Coronary artery (tissue), 2 donors: ENCODE data around the gene EHD4.
A peak's percentile ranks its signal among the peaks of the same experiment; 100 is the strongest.

ENCODE experiments used
- DNase-seq: peaks from one replicate; pipeline ENCODE4 v3.0.0-alpha.2; 2017; ENCODE audit warnings: low spot score
- H3K27ac ChIP-seq, 2 donors: fragments of 200-600 bp; sonication (generic); one replicate each; pipeline ENCODE4 v1.5.1; 2016 to 2019
- H3K4me3 ChIP-seq: fragments of 200-600 bp; sonication (generic); 2 replicates; pipeline ENCODE4 v1.5.1; 2016; ENCODE audit warnings: mild to moderate bottlenecking, moderate library complexity
- CTCF ChIP-seq: fragments of 200-600 bp; sonication (generic); IDR thresholded peaks from one replicate; pipeline ENCODE4 v1.5.1; 2019; ENCODE audit warnings: antibody characterized with exemption

Gene EHD4

GRCh38 chr15:41981371-41982132, 9.2 kb upstream of the EHD4 start:
- DNase-seq, result peak; percentile 33
- Histone ChIP-seq H3K27ac (no peak overlapping the region), H3K4me3 (no peak overlapping the region)
- no peak for TF ChIP-seq CTCF

- peak; percentile 52 for DNase-seq
- Histone ChIP-seq H3K27ac (no peak overlapping the region), H3K4me3 (no peak overlapping the region)
- no peak for TF ChIP-seq CTCF
These were observed 8.4 kb upstream of the EHD4 start for GRCh38 chr15:41980654-41981323.

- H3K27ac ChIP-seq, result no peak overlapping the region
- no peak for TF ChIP-seq CTCF
- no peak overlapping the region for H3K4me3 ChIP-seq
- DNase-seq, result peak; percentile 52
These were observed 7.3 kb upstream of the EHD4 start for GRCh38 chr15:41979493-41980266.

- H3K27ac ChIP-seq, result no peak overlapping the region
- no peak for DNase-seq
- H3K4me3 ChIP-seq, result no peak overlapping the region
- no peak for TF ChIP-seq CTCF
These were observed 6.2 kb upstream of the EHD4 start for GRCh38 chr15:41978534-41978933.

- Histone ChIP-seq H3K4me3 (no peak overlapping the region), H3K27ac (no peak overlapping the region)
- no peak for DNase-seq
- no peak for TF ChIP-seq CTCF
These were observed 5.5 kb upstream of the EHD4 start for GRCh38 chr15:41977757-41978383.

GRCh38 chr15:41975669-41976068, 3.3 kb upstream of the EHD4 start:
- no peak for DNase-seq
- no peak for TF ChIP-seq CTCF
- H3K4me3 ChIP-seq, result no peak overlapping the region
- H3K27ac ChIP-seq, result no peak overlapping the region
